ENCODE results near the gene ZNF530. TPM values are rescaled to one million over a fixed set of nuclear protein-coding genes. Genes with fewer than 3 reads are reported as not detected.

The ZNF530 gene
- total RNA-seq, 1 experiment from 2014 or later: 11.3 TPM

DNA sequence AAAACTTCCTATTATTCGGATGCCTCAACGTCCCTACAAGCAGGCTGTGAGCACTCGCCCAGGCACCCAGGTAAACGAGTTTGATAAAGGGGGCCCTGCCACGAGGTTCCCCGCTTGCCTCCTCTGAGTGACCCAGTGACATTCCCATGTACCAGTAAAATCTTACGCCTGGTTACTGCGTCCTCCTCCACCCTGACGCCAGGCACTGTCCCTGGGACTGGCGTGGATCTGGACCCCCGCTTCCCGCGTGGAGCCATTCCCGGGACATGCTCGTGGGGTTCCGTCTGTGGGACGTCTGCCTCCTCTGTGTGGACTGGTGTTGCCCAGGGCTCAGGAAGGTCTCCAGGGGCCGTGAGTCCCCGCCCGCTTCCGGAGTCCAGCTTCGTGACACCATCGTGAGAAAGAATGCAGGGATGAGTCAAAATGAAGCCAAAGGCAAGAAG lies 39.6 kb upstream of the ZNF530 start:
- intact Hi-C loops (cut with micrococcal nuclease; ENCODE audit: unreplicated experiment): no loop called here
- CTCF ChIA-PET: no interaction called here
- TF ChIP-seq EZH2 (IDR thresholded peaks at IDR 0.05; ENCODE audit: borderline replicate concordance, low read depth, low read length, poor library complexity, severe bottlenecking): no peak
- TF ChIP-seq, protein P1, sequence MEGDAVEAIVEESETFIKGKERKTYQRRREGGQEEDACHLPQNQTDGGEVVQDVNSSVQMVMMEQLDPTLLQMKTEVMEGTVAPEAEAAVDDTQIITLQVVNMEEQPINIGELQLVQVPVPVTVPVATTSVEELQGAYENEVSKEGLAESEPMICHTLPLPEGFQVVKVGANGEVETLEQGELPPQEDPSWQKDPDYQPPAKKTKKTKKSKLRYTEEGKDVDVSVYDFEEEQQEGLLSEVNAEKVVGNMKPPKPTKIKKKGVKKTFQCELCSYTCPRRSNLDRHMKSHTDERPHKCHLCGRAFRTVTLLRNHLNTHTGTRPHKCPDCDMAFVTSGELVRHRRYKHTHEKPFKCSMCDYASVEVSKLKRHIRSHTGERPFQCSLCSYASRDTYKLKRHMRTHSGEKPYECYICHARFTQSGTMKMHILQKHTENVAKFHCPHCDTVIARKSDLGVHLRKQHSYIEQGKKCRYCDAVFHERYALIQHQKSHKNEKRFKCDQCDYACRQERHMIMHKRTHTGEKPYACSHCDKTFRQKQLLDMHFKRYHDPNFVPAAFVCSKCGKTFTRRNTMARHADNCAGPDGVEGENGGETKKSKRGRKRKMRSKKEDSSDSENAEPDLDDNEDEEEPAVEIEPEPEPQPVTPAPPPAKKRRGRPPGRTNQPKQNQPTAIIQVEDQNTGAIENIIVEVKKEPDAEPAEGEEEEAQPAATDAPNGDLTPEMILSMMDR (conservative IDR thresholded peaks at IDR 0.05; ENCODE audit: low read depth, low read length): no peak
- DNase-seq (ENCODE audit: low spot score): peak; percentile 18
- Histone ChIP-seq H3K27me3 (replicated peaks; ENCODE audit: insufficient read depth, low read depth, low read length, poor library complexity) (no peaks in the 10 kb centered on the region), H3K9me3 (ENCODE audit: low read depth, low read length, poor library complexity, severe bottlenecking) (peaks cover 37% of the 10 kb centered on the region), H3K4me1 (ENCODE audit: insufficient read depth, low read length, poor library complexity, severe bottlenecking) (no peaks in the 10 kb centered on the region), H3K36me3 (ENCODE audit: insufficient read depth, low read length, poor library complexity, severe bottlenecking) (peaks cover 8% of the 10 kb centered on the region), H3K4me3 (ENCODE audit: low read depth, low read length, poor library complexity, severe bottlenecking) (peak overlapping the region; percentile 96), H3K27ac (ENCODE audit: low read depth, low read length, poor library complexity, severe bottlenecking) (no peak overlapping the region)
- BruUV-seq (replicated peaks): no TSS peak
- POLR2A ChIA-PET (ENCODE audit: low non-redundant PET): no interaction called here

DNA sequence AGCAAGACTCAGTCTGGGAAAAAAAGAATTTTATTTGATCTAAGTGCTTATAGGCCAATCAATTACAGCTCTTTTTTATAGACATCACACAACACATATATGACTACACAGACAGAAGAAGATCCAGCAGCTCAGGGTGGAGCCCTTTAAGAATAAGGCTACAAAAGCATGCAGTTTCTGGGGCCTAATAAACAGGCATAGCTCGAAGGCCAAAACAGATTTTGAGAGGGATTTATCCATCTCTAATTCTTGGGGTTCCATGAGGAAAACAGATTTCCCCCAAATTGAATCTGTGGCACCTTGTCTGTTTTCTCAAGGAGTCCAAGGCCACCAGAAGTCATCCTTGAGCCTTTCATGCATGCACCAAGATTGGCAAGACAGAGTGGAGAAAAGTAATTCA lies 36.1 kb upstream of the ZNF530 start:
- ChIA-PET CTCF (no interaction called here), POLR2A (ENCODE audit: low non-redundant PET) (no interaction called here)

DNA sequence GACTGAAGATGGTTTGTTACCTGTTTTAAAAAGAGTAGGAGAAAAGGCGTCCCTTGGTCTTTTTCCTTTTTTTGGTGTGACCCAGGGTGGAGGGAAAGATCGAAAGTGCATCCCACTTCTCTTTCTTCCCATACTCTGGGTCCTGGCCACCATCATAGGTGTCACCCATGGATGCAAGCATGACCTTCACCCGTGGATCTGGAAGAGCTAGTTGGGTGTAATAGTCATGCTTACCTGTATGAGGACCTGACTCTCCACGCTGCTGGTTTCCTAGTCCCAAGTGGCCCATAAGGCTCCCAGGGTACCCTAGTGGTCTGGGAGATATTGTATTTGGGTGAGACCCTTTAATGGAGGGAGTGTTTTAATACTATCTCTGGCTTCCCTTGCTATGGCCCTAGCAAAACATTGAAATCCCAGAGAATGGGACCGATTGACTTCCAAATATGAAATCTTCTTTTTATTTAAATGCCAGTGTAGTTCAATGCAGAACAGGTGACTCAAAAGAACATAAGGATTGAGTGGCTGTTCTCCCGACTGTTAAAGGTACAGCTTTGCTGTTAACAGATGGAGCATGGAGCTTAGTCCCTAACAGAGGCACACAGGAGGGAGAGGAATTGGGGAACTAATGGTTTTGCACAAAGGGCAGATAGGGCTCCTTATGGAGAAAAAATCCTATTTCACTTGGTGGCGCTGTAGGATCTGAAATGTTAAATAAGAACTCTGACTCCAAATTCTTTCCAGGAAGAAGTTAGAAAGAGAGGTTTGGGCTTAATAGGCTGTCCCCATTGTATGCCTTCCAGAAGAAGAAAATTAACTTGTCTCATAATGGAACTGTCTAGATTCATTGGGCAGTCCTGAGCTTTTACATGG lies 33.1 kb upstream of the ZNF530 start:
- DNase-seq (ENCODE audit: low spot score): no peak
- Histone ChIP-seq H3K4me3 (ENCODE audit: low read depth, low read length, poor library complexity, severe bottlenecking) (no peak overlapping the region), H3K9me3 (ENCODE audit: low read depth, low read length, poor library complexity, severe bottlenecking) (peaks cover 75% of the 10 kb centered on the region), H3K4me1 (ENCODE audit: insufficient read depth, low read length, poor library complexity, severe bottlenecking) (no peaks in the 10 kb centered on the region), H3K27me3 (replicated peaks; ENCODE audit: insufficient read depth, low read depth, low read length, poor library complexity) (no peaks in the 10 kb centered on the region), H3K27ac (ENCODE audit: low read depth, low read length, poor library complexity, severe bottlenecking) (no peak overlapping the region), H3K36me3 (ENCODE audit: insufficient read depth, low read length, poor library complexity, severe bottlenecking) (peaks cover 2% of the 10 kb centered on the region)
- POLR2A ChIA-PET (ENCODE audit: low non-redundant PET): no interaction called here
- TF ChIP-seq, protein P1 (conservative IDR thresholded peaks at IDR 0.05; ENCODE audit: low read depth, low read length): no peak
- TF ChIP-seq EZH2 (IDR thresholded peaks at IDR 0.05; ENCODE audit: borderline replicate concordance, low read depth, low read length, poor library complexity, severe bottlenecking): no peak
- intact Hi-C loops (cut with micrococcal nuclease; ENCODE audit: unreplicated experiment): no loop called here
- CTCF ChIA-PET: no interaction called here
- BruUV-seq (replicated peaks): no TSS peak

More for the DNA sequence above, 36.1 kb upstream of the ZNF530 start:
- DNase-seq (ENCODE audit: low spot score): no peak
- no TSS peak for BruUV-seq (replicated peaks)
- no peak overlapping the region for H3K27ac ChIP-seq (ENCODE audit: low read depth, low read length, poor library complexity, severe bottlenecking)
- TF ChIP-seq, protein P1 (conservative IDR thresholded peaks at IDR 0.05; ENCODE audit: low read depth, low read length): no peak
- TF ChIP-seq EZH2 (IDR thresholded peaks at IDR 0.05; ENCODE audit: borderline replicate concordance, low read depth, low read length, poor library complexity, severe bottlenecking): no peak
- no peaks in the 10 kb centered on the region for H3K4me1 ChIP-seq (ENCODE audit: insufficient read depth, low read length, poor library complexity, severe bottlenecking)
- H3K36me3 ChIP-seq (ENCODE audit: insufficient read depth, low read length, poor library complexity, severe bottlenecking): no peaks in the 10 kb centered on the region
- no peaks in the 10 kb centered on the region for H3K27me3 ChIP-seq (replicated peaks; ENCODE audit: insufficient read depth, low read depth, low read length, poor library complexity)
- intact Hi-C loops (cut with micrococcal nuclease; ENCODE audit: unreplicated experiment): no loop called here
- H3K4me3 ChIP-seq (ENCODE audit: low read depth, low read length, poor library complexity, severe bottlenecking): no peak overlapping the region
- peaks cover 65% of the 10 kb centered on the region for H3K9me3 ChIP-seq (ENCODE audit: low read depth, low read length, poor library complexity, severe bottlenecking)
